HUES48 (cell line): ENCODE data around the gene ULK3.

ENCODE experiments used
- H3K27ac ChIP-seq: one replicate; pipeline ENCODE4 v1.7.0; 2013; ENCODE audit warnings: low read depth, low read length, inconsistent platforms
- H3K27me3 ChIP-seq: 2 replicates; pipeline ENCODE4 v1.6.1; 2013; ENCODE audit warnings: mild to moderate bottlenecking, low read length; ENCODE audit not compliant: control insufficient read depth, insufficient read depth
- H3K36me3 ChIP-seq: 2 replicates; pipeline ENCODE4 v1.6.1; 2013; ENCODE audit warnings: low read length; ENCODE audit not compliant: control insufficient read depth, insufficient read depth
- H3K4me1 ChIP-seq: 2 replicates; pipeline ENCODE4 v1.6.1; 2013; ENCODE audit warnings: mild to moderate bottlenecking, low read length; ENCODE audit not compliant: control insufficient read depth, insufficient read depth
- H3K4me3 ChIP-seq: 2 replicates; pipeline ENCODE4 v1.5.1; 2013; ENCODE audit warnings: mild to moderate bottlenecking, low read depth, low read length
- H3K9ac ChIP-seq: 2 replicates; pipeline ENCODE4 v1.6.1; 2013; ENCODE audit warnings: mild to moderate bottlenecking, low read depth, low read length, moderate library complexity
- H3K9me3 ChIP-seq: 2 replicates; pipeline ENCODE4 v1.6.1; 2013; ENCODE audit warnings: low read length; ENCODE audit not compliant: control insufficient read depth, insufficient read depth

Gene ULK3

DNA sequence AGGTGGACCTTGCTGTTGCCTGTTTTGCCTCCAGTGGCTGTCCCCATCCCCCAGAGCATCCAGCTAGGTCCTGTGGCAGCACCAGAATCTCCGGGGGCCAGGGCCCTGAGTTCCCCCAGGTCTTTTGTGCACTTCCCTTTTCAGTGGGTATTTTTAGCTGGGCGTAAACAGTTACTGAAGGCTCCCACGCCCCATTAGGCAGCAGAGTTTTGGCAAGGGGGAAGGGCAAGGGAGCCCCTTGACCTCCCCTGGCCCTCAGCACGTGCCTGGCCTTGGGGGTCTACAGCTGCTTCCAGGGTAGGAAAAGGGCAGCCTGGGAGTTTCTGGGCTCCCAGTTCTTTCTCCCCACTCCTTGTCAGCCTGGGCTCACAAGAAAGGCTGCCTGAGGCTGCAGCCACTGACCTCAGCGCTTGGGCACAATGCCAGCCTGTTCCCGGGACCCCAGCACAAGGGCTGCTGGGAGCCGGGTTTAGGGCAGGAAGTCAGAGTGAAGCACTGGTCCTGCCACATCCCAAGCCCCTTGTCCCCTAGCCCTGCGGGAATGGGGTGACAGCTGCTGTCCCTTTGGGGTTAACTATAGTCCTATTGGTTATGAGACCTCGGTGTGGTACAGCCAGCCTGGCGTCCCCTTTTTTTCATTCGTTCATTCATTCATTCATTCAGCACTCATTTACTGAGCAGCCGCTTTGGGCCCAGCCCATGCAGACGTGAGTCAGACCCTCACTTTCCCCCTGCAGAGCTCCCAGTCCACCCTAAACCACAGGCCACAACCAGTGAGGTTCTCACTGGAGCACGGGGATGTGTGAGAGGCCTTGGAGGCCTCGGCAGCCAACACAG, 52.7 kb downstream of the ULK3 start:
- Histone ChIP-seq H3K4me3 (no peak overlapping the region), H3K4me1 (peaks cover 24% of the 10 kb centered on the region), H3K9me3 (no peaks in the 10 kb centered on the region), H3K27me3 (no peaks in the 10 kb centered on the region), H3K27ac (no peak overlapping the region), H3K36me3 (no peaks in the 10 kb centered on the region), H3K9ac (no peak overlapping the region)

DNA sequence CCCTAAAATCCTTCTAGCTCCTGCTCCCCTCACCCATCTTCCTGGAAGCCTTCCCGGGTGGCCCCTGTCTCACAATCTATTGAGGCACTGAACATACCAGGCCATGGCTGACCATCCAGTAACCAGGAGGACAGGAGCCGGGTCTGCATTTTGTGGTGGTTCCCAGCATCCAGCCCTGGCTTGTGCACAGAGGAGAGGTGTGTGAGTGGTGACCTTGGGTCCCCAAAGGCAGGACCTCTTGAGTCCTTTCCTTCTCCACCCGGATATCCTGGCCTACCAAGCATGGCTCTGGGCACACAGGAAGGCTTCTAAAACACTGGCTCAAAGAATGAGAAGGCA, 53.2 kb downstream of the ULK3 start:
- no peaks in the 10 kb centered on the region for H3K27me3 ChIP-seq
- H3K4me3 ChIP-seq: no peak overlapping the region
- no peak overlapping the region for H3K9ac ChIP-seq
- H3K9me3 ChIP-seq: no peaks in the 10 kb centered on the region
- no peaks in the 10 kb centered on the region for H3K36me3 ChIP-seq
- H3K27ac ChIP-seq: no peak overlapping the region
- peaks cover 24% of the 10 kb centered on the region for H3K4me1 ChIP-seq

DNA sequence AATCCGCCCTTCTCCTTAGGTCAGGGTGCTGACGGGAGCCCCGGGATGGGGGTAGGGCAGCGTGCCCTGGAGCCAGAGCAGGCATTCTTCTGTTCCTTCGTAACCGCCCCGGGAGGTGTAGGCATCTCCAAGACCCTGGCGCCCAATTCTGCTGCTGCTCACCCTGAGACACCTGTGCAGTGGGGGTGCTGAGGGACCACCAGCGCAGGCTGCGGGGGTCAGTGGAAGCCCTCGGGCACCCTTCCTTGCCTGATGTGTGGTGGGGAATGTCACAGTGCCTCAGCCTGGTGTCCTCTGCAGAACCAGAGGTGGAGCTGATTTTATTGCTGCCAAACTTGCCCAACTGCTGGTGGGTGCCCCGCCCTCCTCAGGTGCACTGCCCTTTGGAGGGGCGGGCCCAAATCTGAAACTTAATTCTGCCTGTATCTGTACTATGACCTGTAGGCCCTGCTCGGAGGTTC, 53.8 kb downstream of the ULK3 start:
- no peaks in the 10 kb centered on the region for H3K9me3 ChIP-seq
- H3K27me3 ChIP-seq: no peaks in the 10 kb centered on the region
- no peak overlapping the region for H3K4me3 ChIP-seq
- no peak overlapping the region for H3K9ac ChIP-seq
- no peak overlapping the region for H3K27ac ChIP-seq
- peaks cover 24% of the 10 kb centered on the region for H3K4me1 ChIP-seq
- no peaks in the 10 kb centered on the region for H3K36me3 ChIP-seq

- Histone ChIP-seq H3K4me1 (peaks cover 24% of the 10 kb centered on the region), H3K9me3 (no peaks in the 10 kb centered on the region), H3K9ac (no peak overlapping the region), H3K4me3 (no peak overlapping the region), H3K27ac (no peak overlapping the region), H3K27me3 (no peaks in the 10 kb centered on the region), H3K36me3 (no peaks in the 10 kb centered on the region)
Observed at GRCh38 chr15:74788683-74789151, 54.2 kb downstream of the ULK3 start.

- Histone ChIP-seq H3K9me3 (no peaks in the 10 kb centered on the region), H3K9ac (no peak overlapping the region), H3K36me3 (no peaks in the 10 kb centered on the region), H3K27me3 (no peaks in the 10 kb centered on the region), H3K4me1 (peaks cover 26% of the 10 kb centered on the region), H3K4me3 (no peak overlapping the region), H3K27ac (peak overlapping the region; percentile 56)
Observed at GRCh38 chr15:74788042-74788682, 54.8 kb downstream of the ULK3 start.

GRCh38 chr15:74787251-74788041, 55.5 kb downstream of the ULK3 start:
- Histone ChIP-seq H3K27ac (peak overlapping the region; percentile 6), H3K9me3 (no peaks in the 10 kb centered on the region), H3K9ac (no peak overlapping the region), H3K4me1 (peaks cover 29% of the 10 kb centered on the region), H3K27me3 (no peaks in the 10 kb centered on the region), H3K4me3 (no peak overlapping the region), H3K36me3 (no peaks in the 10 kb centered on the region)

DNA sequence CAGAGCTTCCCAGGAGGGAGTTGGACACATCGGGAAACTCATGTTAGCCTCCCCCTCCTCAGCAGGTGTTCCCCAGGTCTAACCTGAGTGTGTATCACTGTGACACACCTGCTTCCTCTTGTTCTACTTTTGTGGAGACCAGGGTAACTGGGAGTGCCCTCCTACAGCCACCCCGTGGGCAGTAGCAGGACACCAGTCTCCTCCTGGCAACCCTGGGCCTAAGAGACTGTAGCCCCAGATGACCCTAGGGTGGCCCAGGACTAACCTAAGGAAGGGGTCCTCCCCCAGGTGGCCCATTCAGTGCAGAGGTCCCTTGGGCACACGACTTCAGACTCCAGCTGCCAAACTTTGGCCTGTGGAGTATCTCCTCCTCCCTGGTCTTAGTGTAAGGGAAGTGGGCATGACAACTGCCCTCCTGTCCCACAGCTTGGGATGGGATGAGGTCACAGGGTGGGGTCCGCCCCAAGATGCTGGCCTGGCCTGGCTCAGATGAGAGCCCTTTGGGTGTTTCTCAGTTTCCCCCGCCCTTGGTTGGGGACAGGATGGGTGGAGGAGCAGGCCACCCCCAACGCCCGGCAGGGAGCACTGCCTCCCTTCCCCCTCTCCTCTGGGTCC, 56.3 kb downstream of the ULK3 start:
- Histone ChIP-seq H3K27me3 (no peaks in the 10 kb centered on the region), H3K4me3 (no peak overlapping the region), H3K36me3 (no peaks in the 10 kb centered on the region), H3K4me1 (peaks cover 29% of the 10 kb centered on the region), H3K27ac (no peak overlapping the region), H3K9me3 (no peaks in the 10 kb centered on the region), H3K9ac (no peak overlapping the region)
